ENCODE results near the gene FEZF1.

DNA sequence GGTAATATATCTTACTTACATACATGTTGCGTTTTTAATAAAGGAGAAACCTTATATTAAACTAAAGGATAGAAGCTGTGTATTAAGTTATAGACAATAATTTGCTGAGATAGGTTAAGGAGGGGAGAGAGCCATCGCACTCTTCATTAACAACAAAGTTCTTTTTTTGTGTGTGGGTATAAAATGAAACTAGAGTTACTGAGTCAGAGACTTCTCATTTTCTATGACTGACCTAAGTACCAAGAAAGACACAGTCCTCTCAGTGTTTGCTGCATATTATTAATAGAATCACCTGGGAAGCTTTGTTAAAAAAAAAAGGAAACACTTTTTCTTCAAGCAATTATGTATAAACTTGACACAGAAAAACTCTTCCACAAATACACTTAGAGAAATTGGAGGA is 31.4 kb downstream of the FEZF1 start:
- no peak for TF ChIP-seq POLR2A (IDR thresholded peaks at IDR 0.05; ENCODE audit: low read length)
- TF ChIP-seq GATA1 (IDR thresholded peaks at IDR 0.05; ENCODE audit: low read depth, low read length) = no peak
